Measurements from ENCODE around the gene DIPK1A.

Gene DIPK1A

DNA sequence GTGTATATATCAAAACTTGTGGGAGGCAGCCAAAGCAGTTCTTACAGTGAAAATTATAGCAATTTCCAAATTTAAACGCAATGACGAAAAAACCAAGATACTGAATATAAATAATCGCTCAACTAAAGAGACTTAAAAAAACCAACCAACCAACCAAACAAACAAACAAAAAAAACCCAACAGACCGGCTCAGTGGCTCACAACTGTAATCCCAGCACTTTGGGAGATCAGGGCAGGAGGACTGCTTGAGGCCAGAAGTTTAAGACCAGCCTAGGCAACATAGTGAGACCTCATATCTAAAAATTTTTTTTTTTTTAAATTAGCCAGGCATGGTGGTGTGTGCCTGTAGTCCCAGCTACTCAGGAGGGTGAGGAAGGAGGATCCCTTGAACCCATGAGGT is 106.0 kb downstream of the DIPK1A start:
- DNase-seq: no peak
- intact Hi-C loops (cut with DNase I): no loop called here

DNA sequence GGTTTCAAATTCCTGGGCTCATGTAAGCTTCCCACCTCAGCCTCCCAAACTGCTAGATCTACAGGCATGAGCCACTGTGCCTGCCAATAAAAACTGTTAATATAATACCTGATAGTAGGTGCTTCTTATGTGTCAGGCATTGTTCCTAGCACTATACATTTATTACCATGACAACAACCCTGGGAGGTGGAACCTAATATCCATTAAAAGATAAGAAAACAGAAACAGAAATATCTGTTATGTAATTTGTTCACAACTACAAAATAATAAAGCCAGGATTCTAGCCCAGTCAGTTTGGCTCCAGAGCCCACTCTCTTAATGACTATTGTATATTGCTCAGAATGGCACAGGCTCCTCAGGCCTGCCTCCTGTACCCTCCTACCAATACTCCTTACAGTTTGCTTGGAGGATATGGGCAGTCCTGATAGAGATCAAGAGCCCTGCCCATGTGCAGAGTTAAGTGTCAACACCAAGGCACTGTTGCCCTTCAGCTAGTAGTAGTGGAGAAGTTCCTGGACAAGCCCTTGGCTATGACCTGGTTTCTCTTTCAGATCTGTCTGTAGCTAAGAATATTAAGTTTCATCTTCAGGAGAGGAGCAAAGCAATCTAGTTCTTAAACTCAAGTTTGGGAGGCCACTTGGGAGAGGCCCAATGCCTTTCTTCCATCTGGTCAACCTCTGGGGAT is 107.0 kb downstream of the DIPK1A start:
- DNase-seq: no peak
- intact Hi-C loops (cut with DNase I): no loop called here

DNA sequence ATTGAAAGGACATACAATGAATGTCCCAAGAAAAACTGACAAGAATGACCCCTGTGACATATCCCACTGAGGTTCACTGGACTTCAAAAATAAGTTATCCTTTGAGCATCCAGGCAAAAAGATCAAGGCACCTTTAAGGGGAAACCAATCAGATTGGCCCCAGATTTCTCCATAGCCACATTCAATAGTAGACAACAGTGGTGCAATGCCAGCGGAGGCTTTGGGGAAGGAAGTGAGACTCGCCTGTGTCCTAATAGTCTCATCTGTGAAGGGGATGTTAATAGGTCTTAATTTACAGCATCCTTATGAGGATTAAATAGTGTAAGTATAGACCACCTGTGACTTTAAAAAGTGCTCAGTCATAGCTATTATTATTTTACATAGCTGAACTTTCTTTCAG is 108.0 kb downstream of the DIPK1A start:
- no peak for DNase-seq
- intact Hi-C loops (cut with DNase I): no loop called here

DNA sequence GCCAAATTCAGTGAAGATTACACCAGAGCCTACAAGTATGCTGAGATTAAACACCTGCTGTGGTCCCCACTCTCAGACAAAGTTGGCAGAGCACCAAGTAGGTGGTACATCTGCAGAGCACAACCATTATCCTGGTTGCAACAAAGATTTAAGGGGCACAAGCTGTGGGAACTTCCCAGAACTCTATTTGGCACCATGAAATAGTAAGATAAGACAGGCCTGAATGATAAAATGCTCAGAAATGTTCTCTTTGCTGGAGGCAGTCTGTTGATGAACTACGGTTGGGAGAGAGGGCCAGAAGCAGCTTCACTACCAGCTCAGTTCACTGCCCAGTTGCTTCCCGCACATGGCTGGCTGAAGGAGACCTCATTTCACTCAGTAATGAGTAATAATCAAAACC is 109.5 kb downstream of the DIPK1A start:
- DNase-seq: no peak
- intact Hi-C loops (cut with DNase I): no loop called here

DNA sequence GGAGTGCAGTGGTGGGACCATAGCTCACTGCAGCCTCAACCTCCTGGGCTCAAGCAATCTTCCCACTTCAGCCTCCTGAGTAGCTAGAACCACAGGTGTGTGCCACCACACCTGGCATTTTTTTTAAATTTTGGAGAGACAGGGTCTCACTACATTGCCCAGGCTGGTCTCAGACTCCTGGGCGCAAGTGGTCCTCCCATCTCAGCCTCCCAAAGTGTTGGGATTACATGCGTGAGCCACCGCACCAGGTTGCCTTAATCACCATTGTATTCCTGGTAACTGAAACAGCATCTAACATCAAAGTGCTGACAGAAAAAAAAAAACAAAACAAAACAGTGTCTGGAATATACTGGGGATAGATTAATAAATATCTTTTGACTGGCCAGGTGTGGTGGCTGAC is 111.2 kb downstream of the DIPK1A start:
- intact Hi-C loops (cut with DNase I): no loop called here
- DNase-seq: no peak

DNA sequence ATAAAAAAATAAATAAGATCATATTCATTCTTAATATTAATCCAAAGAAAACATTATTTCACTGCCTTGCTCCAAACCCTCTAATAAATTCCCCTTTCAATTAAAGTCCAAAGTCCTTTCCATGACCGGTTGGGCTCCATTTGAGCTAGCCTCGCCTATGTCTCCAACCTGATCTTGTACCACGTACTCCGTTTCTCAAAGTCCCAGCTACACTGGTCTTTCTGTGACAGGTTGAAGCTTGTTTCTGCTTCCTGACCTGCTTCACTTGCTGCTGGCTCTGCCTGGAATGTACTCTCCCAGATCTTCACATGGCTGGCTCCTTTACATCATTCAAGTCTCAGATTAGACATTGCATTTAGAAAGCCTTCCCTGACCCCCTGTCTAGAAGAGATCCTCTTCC is 113.1 kb downstream of the DIPK1A start:
- no peak for DNase-seq
- intact Hi-C loops (cut with DNase I): no loop called here

DNA sequence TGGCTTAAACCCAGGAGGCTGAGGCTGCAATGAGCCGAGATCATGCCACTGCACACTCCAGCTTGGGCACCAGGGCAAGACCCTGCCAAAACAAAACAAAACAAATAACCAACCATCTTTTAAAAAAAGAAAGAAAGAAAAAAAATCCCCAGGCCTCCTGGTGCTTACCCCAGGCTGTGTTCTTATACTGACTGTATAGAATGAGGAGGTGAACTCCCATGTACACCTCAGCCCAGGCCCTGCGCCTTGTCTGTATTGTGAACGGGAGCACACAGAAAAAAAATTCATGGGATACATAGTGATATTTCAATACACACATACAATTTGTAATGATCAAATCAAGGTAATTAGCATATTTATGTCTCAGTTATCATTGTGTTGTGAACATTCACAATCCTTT is 115.4 kb downstream of the DIPK1A start:
- intact Hi-C loops (cut with DNase I): no loop called here
- DNase-seq: no peak

DNA sequence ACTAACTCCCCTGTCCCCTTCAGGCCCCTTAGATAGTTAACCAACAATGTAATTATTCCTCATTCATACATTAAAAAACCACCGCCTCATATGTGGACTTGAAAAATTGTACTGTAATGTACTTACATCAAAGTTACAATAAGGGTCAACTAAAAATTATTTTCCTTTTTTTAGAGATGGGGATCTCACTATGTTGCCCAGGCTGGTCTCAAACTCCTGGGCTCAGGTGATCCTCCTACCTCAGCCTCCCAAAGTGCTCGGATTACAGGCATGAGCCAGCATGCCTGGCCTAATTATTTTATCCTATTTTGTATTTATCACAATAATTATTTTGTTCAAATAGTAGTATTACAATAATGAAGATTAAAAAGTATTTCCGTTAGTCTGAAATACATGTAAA is 116.8 kb downstream of the DIPK1A start:
- intact Hi-C loops (cut with DNase I): no loop called here
- no peak for DNase-seq

DNA sequence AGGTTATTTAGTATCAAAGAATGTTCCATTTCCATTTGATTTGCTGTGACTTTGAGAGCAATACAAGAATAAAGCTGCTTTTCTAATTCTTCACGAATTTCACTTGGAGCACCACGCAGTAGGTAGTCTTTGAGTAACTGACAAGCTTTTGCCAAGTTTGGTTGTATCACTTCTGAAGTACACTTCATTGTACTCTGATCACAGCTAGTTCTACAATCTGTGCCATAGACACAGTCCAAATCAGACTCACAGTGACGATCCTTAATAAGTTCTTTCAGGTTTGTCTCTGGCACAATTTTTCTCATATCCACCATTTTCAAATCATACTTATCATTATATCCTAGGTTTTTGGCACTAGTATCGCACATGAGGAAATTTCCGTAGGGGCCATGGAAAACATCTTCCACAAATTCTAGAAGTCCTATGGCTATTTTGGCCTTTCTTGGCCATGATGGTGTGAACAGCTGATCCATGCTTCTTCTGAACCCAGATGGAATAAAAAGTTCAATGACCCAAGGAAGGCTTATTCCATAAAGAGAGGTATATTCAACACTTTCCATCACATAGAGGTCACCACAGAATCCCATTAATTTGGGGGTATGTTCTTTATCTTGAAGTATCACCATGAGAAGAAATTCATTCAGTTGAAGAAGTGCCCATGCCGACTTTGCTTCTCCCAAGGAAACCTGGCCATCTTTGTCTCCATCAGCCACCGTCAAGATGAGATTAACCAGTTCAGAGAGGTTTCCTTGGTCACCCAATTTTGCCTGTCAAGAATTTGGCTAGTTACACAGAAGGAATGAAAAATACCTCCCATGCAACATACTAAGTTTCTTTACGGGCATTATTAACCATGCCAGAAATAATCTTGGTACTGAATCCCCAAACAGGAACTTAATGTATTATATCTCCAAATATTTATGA is 117.6 kb downstream of the DIPK1A start:
- intact Hi-C loops (cut with DNase I): no loop called here
- no peak for DNase-seq

DNA sequence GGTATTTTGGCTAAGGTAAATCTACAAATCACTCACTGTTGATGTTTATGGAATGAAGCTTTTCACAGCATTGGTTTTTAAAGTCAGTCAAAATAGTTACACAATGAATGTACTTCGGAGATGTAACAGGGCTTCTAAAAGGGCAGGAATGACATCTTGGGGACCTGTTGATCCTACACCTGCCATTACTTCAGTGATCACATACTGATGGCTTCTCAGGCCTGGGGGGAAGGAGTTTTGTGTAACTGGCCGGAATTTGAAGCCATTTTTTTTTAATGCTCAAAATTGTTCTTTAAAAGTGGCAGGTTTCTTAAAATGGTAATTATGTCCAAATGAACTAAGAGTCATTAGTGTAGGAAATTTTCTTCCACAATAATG is 118.2 kb downstream of the DIPK1A start:
- DNase-seq: no peak
- intact Hi-C loops (cut with DNase I): no loop called here

DNA sequence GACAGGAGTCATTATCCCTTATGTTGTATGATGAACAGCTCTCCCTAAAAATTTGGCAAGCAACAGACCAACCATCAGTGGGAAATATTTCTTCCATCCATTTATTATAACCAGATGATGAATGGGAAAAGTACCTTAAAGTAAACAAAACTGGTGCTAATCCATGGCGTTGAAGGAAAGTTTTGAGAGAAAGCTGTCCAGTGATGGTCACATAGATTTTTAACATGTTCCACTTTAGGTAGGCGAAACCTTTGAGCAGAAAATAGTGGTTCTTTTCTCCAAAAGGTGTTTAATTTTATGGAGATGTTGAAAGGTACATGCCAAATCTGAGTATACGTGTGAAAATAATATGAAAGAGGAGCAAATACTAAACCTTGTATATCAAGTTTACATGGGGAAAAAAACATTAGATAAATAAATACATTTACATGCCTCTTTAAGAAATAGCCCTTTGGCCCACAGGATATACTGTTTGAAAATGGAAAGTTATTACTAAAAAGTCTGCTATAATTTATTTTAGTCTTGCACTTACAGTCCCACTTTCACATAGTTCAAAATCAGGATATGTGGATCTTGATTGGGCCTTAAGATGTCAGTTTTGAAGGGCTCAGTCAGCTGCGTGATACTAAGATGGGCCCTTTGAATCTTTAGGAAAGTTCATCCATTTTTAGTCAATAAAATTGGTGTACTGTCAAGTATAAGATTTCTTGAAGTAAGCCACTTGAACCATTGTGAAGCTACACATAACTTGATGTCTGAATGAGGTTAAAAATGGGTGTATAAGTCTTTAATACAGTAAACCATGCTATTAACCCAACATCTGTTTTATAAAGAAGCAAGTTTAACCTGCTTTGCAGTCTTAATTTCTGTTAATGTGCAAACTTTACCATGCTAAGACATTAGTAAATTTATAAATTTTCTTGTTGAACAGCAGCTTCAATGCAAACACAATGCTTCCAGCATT is 118.9 kb downstream of the DIPK1A start:
- DNase-seq: no peak
- intact Hi-C loops (cut with DNase I): no loop called here

DNA sequence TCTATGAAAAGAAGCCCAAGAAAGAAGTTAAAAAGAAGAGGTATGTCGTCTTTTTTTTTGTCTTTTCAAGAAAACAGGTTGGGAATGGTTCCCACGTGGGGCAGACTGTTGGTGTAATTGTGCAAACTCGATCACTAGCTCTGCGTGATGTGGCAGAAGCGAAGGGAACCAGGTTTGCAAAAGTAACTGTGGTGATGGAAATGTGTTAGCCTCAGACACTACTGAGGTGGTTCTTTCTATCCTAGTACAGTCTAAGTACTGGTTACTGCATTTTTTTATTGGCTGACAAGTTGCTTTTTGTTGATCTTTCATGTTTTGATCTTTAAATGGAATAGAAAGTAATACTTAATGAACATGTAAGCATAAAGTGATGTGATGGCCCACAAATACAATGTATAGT is 120.7 kb downstream of the DIPK1A start:
- DNase-seq: no peak
- intact Hi-C loops (cut with DNase I): no loop called here

DNA sequence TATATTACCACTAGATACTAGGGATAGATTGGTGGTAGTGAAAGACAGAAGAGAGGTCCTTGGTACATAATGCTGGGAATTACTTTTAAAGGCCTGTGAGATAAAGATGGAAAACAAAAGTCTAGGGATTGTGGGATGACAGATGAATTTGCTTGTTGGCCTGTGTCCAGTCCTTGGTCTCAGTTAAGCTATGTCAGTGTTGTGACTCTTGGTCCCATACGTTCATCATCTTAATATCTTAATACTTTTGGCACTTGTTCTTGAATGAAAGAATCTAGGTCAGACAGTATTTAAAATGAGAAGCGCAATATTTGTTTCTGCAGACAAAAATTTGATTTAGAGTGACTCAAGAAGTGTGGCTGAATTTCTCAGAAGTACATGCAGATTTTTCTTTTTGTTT is 121.8 kb downstream of the DIPK1A start:
- DNase-seq: no peak
- intact Hi-C loops (cut with DNase I): loop anchor here (10.0 kb wide), 1 partner anchor 85 kb away; no protein-coding TSS in a partner anchor

DNA sequence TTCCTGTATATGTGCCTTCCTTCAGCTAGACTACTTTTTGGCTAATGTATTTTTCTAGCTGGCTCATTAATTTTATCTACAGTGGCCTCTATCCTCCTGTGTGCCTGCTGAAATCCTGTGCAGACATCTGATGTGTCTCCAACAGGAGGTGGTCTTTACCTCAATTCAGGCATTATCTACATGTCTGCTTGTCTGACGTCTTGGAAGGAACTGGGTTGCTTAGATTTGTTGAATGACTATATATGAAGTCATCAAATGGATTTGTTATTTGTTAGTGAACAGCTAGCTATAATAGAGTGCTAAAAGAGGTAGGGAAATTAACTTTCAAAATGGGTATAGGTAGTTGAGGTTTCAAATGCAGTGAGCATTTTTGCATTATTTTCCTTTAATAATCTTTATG is 122.7 kb downstream of the DIPK1A start:
- intact Hi-C loops (cut with DNase I): loop anchor here (10.0 kb wide), 1 partner anchor 84 kb away; no protein-coding TSS in a partner anchor

DNA sequence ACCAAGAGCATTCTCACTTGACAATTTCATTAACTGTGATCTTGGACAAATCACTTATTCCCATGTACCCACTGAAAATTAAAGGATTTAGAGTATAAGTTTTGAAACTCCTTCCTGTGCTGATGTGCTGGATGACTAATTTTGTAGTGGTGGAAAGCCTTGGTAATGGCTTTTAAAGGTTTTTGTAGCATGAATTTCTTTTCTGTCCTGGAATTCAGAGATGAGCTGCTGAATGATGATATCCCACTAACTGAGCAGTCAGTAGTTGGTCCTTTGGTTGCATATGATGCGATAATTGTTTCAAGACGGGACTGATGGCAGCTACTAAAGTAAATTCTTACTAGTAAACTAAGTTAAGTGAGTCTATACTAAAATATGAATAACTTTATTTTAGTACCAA is 124.2 kb downstream of the DIPK1A start:
- DNase-seq: no peak
- intact Hi-C loops (cut with DNase I): loop anchor here (10.0 kb wide), 1 partner anchor 82 kb away; no protein-coding TSS in a partner anchor

More for the DNA sequence above, 122.7 kb downstream of the DIPK1A start:
- no peak for DNase-seq

DNA sequence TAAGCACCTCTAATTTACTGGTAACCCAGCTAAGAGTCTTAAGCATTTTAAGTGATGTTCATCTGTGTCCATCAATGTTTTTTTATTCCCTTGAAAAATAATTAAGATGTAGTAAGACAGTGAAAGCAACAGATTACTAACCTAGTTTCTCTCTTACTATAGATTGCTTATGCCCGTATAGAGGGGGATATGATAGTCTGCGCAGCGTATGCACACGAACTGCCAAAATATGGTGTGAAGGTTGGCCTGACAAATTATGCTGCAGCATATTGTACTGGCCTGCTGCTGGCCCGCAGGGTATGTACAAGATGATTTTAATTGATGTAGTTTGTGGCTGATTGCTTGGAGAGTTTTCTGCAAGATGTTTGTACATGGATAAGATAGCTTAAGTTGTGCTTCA is 126.6 kb downstream of the DIPK1A start:
- DNase-seq: no peak
- intact Hi-C loops (cut with DNase I): loop anchor here (10.0 kb wide), 1 partner anchor 80 kb away; no protein-coding TSS in a partner anchor

DNA sequence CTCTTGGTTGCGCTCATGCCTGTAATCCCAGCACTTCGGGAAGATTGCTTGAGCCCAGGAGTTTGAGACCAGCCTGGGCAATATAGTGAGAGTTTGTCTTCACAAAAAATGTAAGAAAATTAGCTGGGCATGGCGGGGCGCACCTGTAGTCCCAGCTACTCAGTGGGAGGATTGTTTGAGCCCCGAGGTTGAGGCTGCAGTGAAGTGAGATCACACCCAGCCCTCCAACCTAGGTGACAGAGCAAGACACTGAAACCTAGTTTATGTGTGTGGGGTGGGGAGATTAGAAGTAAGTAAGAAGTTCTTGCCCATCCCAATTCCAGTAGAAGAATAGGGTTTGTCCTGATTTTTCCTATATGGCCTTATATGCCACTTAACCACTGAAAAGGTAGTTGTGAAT is 127.4 kb downstream of the DIPK1A start:
- intact Hi-C loops (cut with DNase I): loop anchor here (10.0 kb wide), 1 partner anchor 79 kb away; no protein-coding TSS in a partner anchor
- DNase-seq: no peak

DNA sequence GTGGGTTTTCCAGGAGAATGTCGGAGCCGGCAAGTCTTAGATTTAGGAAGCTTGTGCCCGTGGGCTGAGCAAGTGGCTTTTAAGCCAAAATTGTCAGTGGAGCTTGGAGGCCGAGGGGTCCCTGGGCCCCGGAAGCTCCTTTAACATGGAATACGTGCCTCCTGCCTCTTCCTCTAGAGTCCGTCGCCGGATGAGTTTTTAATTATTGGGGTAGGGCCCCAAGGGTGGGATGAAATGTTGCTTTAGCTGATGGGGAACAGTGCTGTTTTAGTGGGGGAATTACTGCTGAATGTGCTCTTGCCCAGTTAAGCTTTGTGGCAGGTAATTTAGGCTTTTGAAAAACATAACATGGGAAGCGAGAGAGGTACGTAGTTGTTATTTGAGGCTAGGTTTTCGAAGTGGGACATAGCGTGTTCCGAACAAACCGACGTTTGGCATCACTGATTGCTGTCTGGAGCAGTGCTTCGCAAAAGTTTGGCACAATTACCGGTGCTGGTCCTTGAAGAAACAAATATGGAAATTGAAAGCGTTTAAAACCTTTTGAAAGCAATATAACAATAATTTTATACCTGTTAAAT is 128.6 kb downstream of the DIPK1A start:
- DNase-seq: peak in 1 of 42 donors; percentile 21
- intact Hi-C loops (cut with DNase I): loop anchor here (10.0 kb wide), 1 partner anchor 78 kb away; no protein-coding TSS in a partner anchor

All from head of caudate nucleus (tissue), 42 donors.